ENCODE results near the gene TDRD6.

DNA sequence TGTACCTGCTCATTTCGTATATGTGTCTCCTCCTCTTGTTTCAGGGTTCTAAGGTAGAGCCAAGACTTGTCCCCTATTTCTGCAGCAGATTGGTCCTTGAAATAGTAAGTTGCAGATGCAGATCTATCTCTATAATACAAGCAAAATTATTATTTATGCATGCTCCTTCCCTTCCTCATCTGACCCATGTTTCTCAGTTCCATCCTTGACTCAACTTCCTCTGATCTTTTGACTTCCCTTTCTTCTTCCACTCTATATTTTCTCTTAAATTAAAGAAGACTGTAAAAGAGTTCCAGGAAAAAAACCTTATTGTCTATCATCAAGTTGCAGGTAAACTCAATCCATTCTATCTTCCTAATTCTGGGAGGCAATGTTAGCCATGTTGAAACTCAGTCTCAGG, 23.8 kb downstream of the TDRD6 start:
- TF ChIP-seq, protein P1, sequence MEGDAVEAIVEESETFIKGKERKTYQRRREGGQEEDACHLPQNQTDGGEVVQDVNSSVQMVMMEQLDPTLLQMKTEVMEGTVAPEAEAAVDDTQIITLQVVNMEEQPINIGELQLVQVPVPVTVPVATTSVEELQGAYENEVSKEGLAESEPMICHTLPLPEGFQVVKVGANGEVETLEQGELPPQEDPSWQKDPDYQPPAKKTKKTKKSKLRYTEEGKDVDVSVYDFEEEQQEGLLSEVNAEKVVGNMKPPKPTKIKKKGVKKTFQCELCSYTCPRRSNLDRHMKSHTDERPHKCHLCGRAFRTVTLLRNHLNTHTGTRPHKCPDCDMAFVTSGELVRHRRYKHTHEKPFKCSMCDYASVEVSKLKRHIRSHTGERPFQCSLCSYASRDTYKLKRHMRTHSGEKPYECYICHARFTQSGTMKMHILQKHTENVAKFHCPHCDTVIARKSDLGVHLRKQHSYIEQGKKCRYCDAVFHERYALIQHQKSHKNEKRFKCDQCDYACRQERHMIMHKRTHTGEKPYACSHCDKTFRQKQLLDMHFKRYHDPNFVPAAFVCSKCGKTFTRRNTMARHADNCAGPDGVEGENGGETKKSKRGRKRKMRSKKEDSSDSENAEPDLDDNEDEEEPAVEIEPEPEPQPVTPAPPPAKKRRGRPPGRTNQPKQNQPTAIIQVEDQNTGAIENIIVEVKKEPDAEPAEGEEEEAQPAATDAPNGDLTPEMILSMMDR (tag by site-specific recombination; IDR thresholded peaks at IDR 0.05) = no peak
- TF ChIP-seq ZXDB (tag by site-specific recombination; IDR thresholded peaks at IDR 0.05) (no peak), ZNF747 (tag by site-specific recombination; IDR thresholded peaks at IDR 0.05) (no peak)
- TF ChIP-seq, protein P2, sequence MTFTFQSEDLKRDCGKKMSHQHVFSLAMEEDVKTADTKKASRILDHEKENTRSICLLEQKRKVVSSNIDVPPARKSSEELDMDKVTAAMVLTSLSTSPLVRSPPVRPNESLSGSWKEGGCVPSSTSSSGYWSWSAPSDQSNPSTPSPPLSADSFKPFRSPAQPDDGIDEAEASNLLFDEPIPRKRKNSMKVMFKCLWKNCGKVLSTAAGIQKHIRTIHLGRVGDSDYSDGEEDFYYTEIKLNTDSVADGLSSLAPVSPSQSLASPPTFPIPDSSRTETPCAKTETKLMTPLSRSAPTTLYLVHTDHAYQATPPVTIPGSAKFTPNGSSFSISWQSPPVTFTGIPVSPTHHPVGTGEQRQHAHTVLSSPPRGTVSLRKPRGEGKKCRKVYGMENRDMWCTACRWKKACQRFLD (tag by site-specific recombination; IDR thresholded peaks at IDR 0.05) = no peak

All from HEK293 (cell line).